NCI-H82 treated with DMSO at 0.1 percent for 48 hours (cell line): ENCODE measurements around the gene AZGP1.
"Not testable (repeated sequence)": the region's sequence is repeated elsewhere in the genome, so short reads cannot be mapped to it uniquely, and the experiment has no call there.

Source experiments
- DNase-seq: peaks from one replicate; lab custom pipeline; 2025; ENCODE audit not compliant: unreplicated experiment; lab: John Stamatoyannopoulos, UW

AZGP1 gene

DNA sequence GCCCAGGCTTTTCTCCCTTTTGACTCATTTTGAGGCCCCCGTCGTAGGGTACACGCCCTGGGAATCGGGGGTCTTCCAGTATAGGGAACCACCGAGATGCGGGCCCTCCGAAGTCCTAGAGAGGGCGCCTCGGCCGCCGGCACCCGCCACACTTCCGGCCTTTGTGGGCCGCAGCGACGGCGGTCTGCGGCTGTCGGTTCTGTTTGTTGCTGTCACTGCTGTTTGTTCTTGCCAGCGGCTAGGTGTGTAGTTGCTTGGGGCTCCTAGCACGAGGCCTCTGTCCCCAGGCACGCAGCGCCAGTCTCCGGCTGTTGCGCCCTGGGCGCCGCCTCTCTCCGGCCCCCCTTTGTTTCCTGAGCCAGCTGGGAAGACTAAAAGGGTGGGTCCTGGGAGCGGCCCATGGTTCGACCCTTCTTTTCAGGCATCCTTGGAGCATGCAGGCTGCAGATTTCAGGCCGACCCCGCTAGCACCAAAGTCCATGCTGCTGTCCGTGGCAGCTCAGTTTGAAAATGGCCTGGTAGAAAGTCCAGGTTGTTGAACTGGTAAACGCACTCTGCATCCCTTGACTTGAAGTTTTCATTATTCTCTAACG lies 21.8 kb upstream of the AZGP1 start:
- no peak for DNase-seq

GRCh38 chr7:99996755-99997544 lies 21.1 kb upstream of the AZGP1 start:
- DNase-seq = no peak

GRCh38 chr7:99994819-99995218 lies 19.0 kb upstream of the AZGP1 start:
- no peak for DNase-seq

GRCh38 chr7:99992330-99993038 lies 16.7 kb upstream of the AZGP1 start:
- no peak for DNase-seq

- DNase-seq = not testable (repeated sequence)
Measured at GRCh38 chr7:99991543-99991942, 15.7 kb upstream of the AZGP1 start.

- DNase-seq = no peak
Measured at GRCh38 chr7:99990460-99990852, 14.6 kb upstream of the AZGP1 start.

- DNase-seq = no peak
Measured at GRCh38 chr7:99987846-99988245, 12.0 kb upstream of the AZGP1 start.

- DNase-seq = not testable (repeated sequence)
Measured at GRCh38 chr7:99987306-99987705, 11.5 kb upstream of the AZGP1 start.

GRCh38 chr7:99984593-99984992 lies 8.8 kb upstream of the AZGP1 start:
- no peak for DNase-seq

GRCh38 chr7:99981066-99981465 lies 5.2 kb upstream of the AZGP1 start:
- not testable (repeated sequence) for DNase-seq

DNA sequence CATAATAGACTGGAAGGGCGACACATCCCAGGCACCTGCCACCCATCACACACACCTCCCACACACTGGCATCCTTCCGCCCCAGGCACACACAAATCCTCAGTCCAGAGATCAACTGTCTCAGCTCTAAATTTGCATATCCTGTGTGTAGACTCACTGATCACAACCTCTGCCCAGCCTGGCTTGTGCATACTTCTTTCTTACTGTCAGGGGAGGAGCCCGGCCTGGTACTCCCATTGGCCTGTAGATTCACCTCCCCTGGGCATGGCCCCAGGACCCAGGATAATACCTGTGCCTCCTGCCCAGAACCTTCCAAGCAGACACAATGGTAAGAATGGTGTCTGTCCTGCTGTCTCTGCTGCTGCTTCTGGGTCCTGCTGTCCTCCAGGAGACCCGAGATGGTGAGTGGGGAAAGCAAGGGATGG lies 4.6 kb upstream of the AZGP1 start:
- DNase-seq = not testable (repeated sequence)

DNA sequence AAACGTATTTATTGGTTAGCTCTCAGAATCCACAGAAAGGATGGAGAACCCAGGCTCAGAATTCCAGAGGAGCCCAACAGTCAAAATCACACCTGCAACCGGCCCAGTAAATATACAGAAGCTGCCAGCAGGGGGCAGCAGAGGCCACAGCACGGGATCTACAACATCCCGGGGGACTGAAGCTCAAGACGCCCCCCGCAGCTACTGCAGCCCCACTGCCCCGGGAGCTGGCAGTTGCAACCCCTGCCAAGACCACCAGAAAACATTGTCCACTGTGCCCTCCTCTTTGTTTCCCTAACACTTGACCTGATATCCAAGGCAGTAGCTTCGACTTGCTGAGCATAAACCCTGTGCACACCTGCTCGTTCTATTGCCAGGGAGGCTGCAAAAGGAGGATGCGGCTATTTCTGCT lies 4.0 kb upstream of the AZGP1 start:
- DNase-seq = peak; percentile 20

DNA sequence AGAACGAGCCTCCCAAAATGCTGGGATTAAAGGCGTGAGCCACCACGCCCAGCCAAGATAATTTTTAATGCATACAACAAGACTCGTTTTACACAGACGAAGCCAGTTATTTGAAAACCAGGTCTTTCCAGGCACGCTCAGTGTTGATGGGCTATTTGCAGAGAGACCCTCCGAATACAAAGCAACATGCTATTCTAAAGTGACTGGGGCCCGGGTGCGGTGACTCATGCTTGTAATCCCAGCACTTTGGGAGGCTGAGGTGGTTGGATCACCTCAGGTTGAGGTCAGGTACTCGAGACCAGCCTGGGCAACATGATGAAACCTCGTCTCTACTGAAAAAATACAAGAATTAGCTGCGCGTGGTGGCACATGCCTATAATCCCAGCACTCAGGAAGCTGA lies 795 bp upstream of the AZGP1 start:
- no peak for DNase-seq

GRCh38 chr7:99974681-99975080 lies 1.1 kb downstream of the AZGP1 start:
- DNase-seq = no peak

GRCh38 chr7:99973817-99974216 lies 2.0 kb downstream of the AZGP1 start:
- not testable (repeated sequence) for DNase-seq

GRCh38 chr7:99971242-99971641 lies 4.6 kb downstream of the AZGP1 start:
- DNase-seq = no peak

- DNase-seq = not testable (repeated sequence)
Measured at GRCh38 chr7:99969813-99970212, 6.0 kb downstream of the AZGP1 start.

GRCh38 chr7:99969298-99969697 lies 6.5 kb downstream of the AZGP1 start:
- DNase-seq = no peak

DNA sequence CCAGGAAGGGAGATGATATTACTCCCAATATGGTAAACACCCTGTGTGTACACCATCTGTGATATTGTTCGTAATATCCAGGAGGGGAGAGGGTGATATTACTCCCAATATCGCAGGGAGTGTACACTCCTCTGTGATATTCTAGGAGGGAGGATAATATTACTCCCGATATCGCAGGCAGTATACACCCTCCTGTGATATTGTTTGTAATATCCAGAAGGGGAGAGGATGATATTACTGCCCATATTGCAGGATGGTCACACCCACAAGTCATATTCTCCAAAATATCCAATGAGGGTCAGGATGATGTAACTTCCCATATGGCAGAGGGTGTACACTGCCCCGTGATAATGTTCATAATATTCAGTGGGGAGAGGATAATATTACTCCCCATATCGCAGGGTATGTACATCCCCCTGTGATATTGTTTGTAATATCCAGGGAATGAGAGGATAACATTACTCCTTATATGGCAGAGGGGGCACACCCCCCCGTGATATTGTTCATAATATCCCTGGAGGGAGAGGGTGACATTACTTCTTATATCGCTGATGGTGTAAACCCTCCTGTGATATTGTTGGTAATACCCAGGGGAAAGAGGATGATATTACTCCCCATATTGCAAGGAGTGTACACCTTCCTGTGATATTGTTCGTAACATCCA lies 17.1 kb downstream of the AZGP1 start:
- DNase-seq = no peak

GRCh38 chr7:99955247-99955646 lies 20.6 kb downstream of the AZGP1 start:
- DNase-seq = no peak

DNA sequence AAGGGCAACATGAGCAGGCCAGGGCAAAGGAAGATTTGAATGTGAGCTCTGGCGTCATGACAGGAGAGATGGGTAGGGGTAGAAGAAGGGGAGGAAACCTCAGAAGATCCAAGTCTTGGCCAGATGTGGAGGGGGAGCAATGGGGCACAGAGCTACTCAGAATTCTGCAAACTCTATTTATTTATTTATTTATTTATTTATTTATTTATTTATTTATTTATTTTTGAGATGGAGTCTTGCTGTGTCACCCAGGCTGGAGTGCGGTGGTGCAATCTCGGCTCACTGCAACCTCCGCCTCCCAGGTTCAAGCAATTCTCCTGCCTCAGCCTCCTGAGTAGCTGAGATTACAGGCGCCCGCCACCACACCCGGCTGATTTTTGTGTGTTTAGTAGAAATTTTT lies 21.2 kb downstream of the AZGP1 start:
- not testable (repeated sequence) for DNase-seq
